ENCODE measurements around the gene NCOR2.

Gene NCOR2

DNA sequence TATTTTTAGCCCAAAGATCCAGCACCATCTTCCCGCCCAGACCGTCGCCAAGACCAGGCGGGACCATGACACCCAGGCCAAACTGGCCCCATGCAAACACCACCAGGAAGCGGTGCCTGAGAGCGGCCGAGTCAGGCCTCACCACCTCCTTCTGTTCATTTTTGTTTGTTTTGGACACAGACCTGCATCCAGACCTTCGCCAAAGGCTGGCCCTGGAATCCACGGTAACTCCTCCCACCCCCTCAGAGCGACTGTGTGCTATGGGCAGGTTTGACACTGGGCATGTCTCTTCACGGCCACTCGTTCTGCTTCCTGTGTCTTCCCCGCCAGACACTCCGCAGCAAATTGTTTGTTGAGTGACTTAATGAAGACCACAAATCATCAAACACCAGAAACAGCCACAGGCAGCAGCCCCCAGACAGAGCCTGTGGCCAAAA is 47.1 kb downstream of the NCOR2 start:
- Histone ChIP-seq H3K4me3 (ENCODE audit: low read length) (no peak overlapping the region), H3K9me3 (ENCODE audit: control insufficient read depth, low read depth, low read length) (no peaks in the 10 kb centered on the region), H3K27me3 (ENCODE audit: control insufficient read depth, insufficient read depth, low read length) (no peaks in the 10 kb centered on the region), H3K36me3 (ENCODE audit: control insufficient read depth, low read depth, low read length) (no peaks in the 10 kb centered on the region), H3K4me1 (ENCODE audit: control insufficient read depth, low read depth, low read length) (peaks cover 6% of the 10 kb centered on the region), H3K9ac (ENCODE audit: low read length) (no peak overlapping the region), H3K27ac (ENCODE audit: low read length) (no peak overlapping the region)

DNA sequence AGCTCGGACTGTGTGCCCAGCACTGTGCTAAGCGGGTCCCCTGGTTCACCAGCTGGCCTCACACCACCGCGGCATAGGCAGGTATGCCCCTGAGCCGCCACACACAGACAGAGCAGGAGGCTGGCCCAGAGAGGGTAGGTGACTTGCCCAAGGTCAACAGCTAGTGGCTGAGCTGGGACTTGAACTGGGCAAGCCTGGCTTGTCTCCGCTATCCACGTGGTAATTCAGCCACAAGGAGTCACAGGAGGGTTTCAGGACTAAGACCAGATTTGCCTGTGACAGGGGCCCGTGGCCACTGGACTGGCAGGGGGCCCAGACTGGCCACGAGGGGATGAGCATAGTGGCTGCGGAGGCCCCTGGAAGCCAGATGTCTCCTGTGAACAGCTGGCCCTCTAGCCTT is 47.7 kb downstream of the NCOR2 start:
- H3K27ac ChIP-seq (ENCODE audit: low read length) = no peak overlapping the region
- H3K4me1 ChIP-seq (ENCODE audit: control insufficient read depth, low read depth, low read length) = peaks cover 6% of the 10 kb centered on the region
- no peaks in the 10 kb centered on the region for H3K36me3 ChIP-seq (ENCODE audit: control insufficient read depth, low read depth, low read length)
- H3K9ac ChIP-seq (ENCODE audit: low read length) = no peak overlapping the region
- H3K4me3 ChIP-seq (ENCODE audit: low read length) = no peak overlapping the region
- no peaks in the 10 kb centered on the region for H3K27me3 ChIP-seq (ENCODE audit: control insufficient read depth, insufficient read depth, low read length)
- no peaks in the 10 kb centered on the region for H3K9me3 ChIP-seq (ENCODE audit: control insufficient read depth, low read depth, low read length)

DNA sequence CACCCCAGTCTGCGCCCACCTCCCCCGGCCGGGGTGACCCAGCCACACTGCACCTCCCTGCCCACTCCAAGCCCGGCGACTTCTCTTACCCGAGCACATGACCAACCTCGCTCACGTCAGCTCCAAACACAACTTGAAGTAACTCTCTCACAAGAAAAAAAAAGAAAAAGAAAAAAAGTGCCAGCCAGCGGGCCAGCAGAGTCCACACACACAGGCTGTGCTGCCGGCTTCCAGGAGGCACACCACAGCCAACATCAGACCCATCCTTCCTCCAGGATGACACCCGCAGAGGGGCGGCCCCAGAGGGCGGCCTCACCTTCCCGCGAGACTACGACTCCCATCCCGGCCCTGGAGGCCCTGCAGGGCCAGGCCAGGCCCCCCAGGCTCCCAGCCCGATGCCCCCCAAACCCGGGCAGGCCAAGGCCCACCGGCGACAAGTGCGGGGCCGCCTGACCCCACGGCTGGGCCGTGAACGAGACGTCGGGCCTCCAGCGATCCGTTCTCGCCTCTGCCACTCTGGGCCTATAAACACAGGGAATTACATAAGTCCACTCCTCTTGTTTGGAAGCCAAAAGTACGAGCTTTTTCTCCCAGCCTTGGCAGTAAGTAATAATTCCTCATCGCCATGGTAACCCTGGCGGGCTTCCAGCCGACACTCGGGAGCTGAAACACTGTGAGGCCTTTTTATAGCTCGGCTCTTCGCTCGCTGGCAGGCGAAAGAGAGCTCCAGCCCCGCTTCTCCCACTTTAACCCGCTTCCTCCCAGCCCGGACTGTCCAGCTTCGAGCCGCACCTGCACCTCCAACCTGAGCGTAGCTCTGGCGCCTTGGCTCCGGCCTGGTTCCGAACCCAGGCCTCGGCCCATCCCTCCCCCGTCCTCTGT is 49.1 kb downstream of the NCOR2 start:
- H3K27ac ChIP-seq (ENCODE audit: low read length) = no peak overlapping the region

More for the DNA sequence above, 49.1 kb downstream of the NCOR2 start:
- no peaks in the 10 kb centered on the region for H3K27me3 ChIP-seq (ENCODE audit: control insufficient read depth, insufficient read depth, low read length)
- no peak overlapping the region for H3K4me3 ChIP-seq (ENCODE audit: low read length)
- H3K4me1 ChIP-seq (ENCODE audit: control insufficient read depth, low read depth, low read length) = peaks cover 17% of the 10 kb centered on the region
- no peak overlapping the region for H3K9ac ChIP-seq (ENCODE audit: low read length)
- H3K9me3 ChIP-seq (ENCODE audit: control insufficient read depth, low read depth, low read length) = no peaks in the 10 kb centered on the region
- no peaks in the 10 kb centered on the region for H3K36me3 ChIP-seq (ENCODE audit: control insufficient read depth, low read depth, low read length)

Data from iPS-18a (cell line).